ENCODE data around the gene FAM209A.

- no peak for TF ChIP-seq CTCF (IDR thresholded peaks at IDR 0.05; ENCODE audit: low read depth, low read length)
- TF ChIP-seq EZH2phosphoT487 (IDR thresholded peaks at IDR 0.05; ENCODE audit: low read depth): no peak
Observed at GRCh38 chr20:56487216-56487615, 37.3 kb upstream of the FAM209A start.

Data from OCI-LY3 (cell line).